ENCODE measurements around the gene HDAC9.

Gene HDAC9

GRCh38 chr7:18580950-18581349 is 85.4 kb downstream of the HDAC9 start:
- no peak overlapping the region for H3K27ac ChIP-seq
- TF ChIP-seq ZFX (IDR thresholded peaks at IDR 0.05; ENCODE audit: borderline replicate concordance) (no peak), CTCF (IDR thresholded peaks at IDR 0.05) (no peak)

- H3K27ac ChIP-seq = no peak overlapping the region
- no peak for TF ChIP-seq ZFX (IDR thresholded peaks at IDR 0.05; ENCODE audit: borderline replicate concordance)
- TF ChIP-seq CTCF (IDR thresholded peaks at IDR 0.05) = no peak
These were observed 87.8 kb downstream of the HDAC9 start for GRCh38 chr7:18583305-18583704.

- no peak overlapping the region for H3K27ac ChIP-seq
- TF ChIP-seq CTCF (IDR thresholded peaks at IDR 0.05) = no peak
- TF ChIP-seq ZFX (IDR thresholded peaks at IDR 0.05; ENCODE audit: borderline replicate concordance) = no peak
These were observed 94.7 kb downstream of the HDAC9 start for GRCh38 chr7:18590241-18590640.

- TF ChIP-seq CTCF (IDR thresholded peaks at IDR 0.05) (peak; percentile 88), ZFX (IDR thresholded peaks at IDR 0.05; ENCODE audit: borderline replicate concordance) (no peak)
- no peak overlapping the region for H3K27ac ChIP-seq
These were observed 95.3 kb downstream of the HDAC9 start for GRCh38 chr7:18590744-18591340.

- no peak overlapping the region for H3K27ac ChIP-seq
- TF ChIP-seq CTCF (IDR thresholded peaks at IDR 0.05) (no peak), ZFX (IDR thresholded peaks at IDR 0.05; ENCODE audit: borderline replicate concordance) (no peak)
These were observed 98.2 kb downstream of the HDAC9 start for GRCh38 chr7:18593602-18594279.

GRCh38 chr7:18597754-18598153 is 102.2 kb downstream of the HDAC9 start:
- TF ChIP-seq CTCF (IDR thresholded peaks at IDR 0.05) (no peak), ZFX (IDR thresholded peaks at IDR 0.05; ENCODE audit: borderline replicate concordance) (no peak)
- no peak overlapping the region for H3K27ac ChIP-seq

- TF ChIP-seq CTCF (IDR thresholded peaks at IDR 0.05) = no peak
- TF ChIP-seq ZFX (IDR thresholded peaks at IDR 0.05; ENCODE audit: borderline replicate concordance) = no peak
- H3K27ac ChIP-seq = no peak overlapping the region
These were observed 111.5 kb downstream of the HDAC9 start for GRCh38 chr7:18607025-18607424.

All from 22Rv1 (cell line).